BJ (cell line): ENCODE data around the gene NIPBL. TPM values are rescaled to one million over a fixed set of nuclear protein-coding genes. Genes with fewer than 3 reads are reported as not detected.

Experiments used
- CTCF ChIA-PET: fragments of 350-600 bp; formaldehyde crosslinking; extraction: SDS; loops from one replicate; lab custom pipeline; 2021; ENCODE audit warnings: antibody characterized with exemption, inconsistent platforms; lab: Yijun Ruan, JAX
- POLR2A ChIA-PET: fragments of 300-600 bp; sonication (Branson Sonifier 250); formaldehyde crosslinking; extraction: SDS; loops from one replicate; lab custom pipeline; 2021; ENCODE audit warnings: antibody characterized with exemption; lab: Charles Lee
- DNase-seq: peaks from one replicate; pipeline ENCODE4 v3.0.0-alpha.2; 2011; ENCODE audit warnings: low read depth
- H3K27me3 ChIP-seq: 2 replicates; pipeline ENCODE4 v1.6.0; 2011; ENCODE audit warnings: low read length; ENCODE audit not compliant: control insufficient read depth, insufficient read depth
- H3K36me3 ChIP-seq: 2 replicates; pipeline ENCODE4 v1.5.1; 2011; ENCODE audit warnings: low read length; ENCODE audit not compliant: control insufficient read depth, insufficient read depth
- H3K4me3 ChIP-seq: 2 replicates; pipeline ENCODE4 v1.5.1; 2011; ENCODE audit warnings: low read depth, mild to moderate bottlenecking, control low read depth, low read length
- CTCF ChIP-seq: IDR thresholded peaks from 2 replicates; pipeline ENCODE4 v1.5.1; 2011; ENCODE audit warnings: low read depth, mild to moderate bottlenecking, control low read depth, inconsistent platforms, low read length, moderate library complexity; ENCODE audit not compliant: insufficient read depth
- polyA plus RNA-seq: library from polyadenylated mRNA; depleted of rRNA; stranded (reverse); fragments of >200 nt; gene quantifications from 2 replicates; pipeline ENCODE4 v1.2.3, GENCODE V29; 2011

The NIPBL gene
- polyA plus RNA-seq, 1 experiment = 25.6 TPM

- Histone ChIP-seq H3K27me3 (no peaks in the 10 kb centered on the region), H3K4me3 (no peak overlapping the region), H3K36me3 (no peaks in the 10 kb centered on the region)
- CTCF ChIA-PET = no interaction called here
- DNase-seq = no peak
- TF ChIP-seq CTCF = no peak
- POLR2A ChIA-PET = no interaction called here
These were observed 21.5 kb upstream of the NIPBL start for GRCh38 chr5:36855141-36855495.

- POLR2A ChIA-PET = no interaction called here
- no peak for DNase-seq
- CTCF ChIA-PET = no interaction called here
These were observed 14.7 kb upstream of the NIPBL start for GRCh38 chr5:36861871-36862270.

DNA sequence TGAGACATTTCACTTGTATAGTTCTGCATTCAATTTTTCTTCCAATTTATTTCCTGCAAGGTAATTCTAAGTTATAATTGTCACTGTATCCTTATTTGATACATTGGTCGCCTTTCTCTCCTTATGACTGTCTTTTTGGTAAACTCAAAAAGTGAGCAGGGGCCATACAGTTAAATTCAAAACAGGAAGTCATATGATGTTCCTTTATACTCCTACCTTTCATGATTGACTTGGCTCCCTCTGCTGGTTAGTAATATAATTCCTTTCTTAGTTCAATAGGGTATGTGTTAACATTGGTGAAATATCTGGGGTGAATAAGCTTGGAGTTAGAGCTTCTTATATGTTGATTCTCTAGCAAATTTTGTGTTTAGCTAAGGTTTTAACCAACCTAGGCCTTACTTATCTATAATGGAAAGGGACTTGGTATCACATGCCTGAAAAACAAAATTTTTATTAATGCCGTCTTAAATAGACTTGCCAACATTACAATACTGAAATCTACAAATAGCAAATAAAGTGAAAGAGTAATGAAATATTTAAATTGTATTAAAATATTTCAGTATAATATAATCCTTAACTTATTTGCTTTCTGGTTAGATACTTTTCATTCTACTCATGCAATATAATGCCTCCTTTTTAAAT, 6.0 kb upstream of the NIPBL start:
- DNase-seq = no peak
- H3K27me3 ChIP-seq = no peaks in the 10 kb centered on the region
- peak; percentile 66 for TF ChIP-seq CTCF
- no peaks in the 10 kb centered on the region for H3K36me3 ChIP-seq
- H3K4me3 ChIP-seq = no peak overlapping the region
- POLR2A ChIA-PET = no interaction called here
- CTCF ChIA-PET = interaction anchor here (0.7 to 1.7 kb wide), 6 partner anchors 13 to 139 kb away, joined by 3 to 5 read pairs (median 3); no protein-coding TSS in a partner anchor

More at GRCh38 chr5:36861871-36862270, 14.7 kb upstream of the NIPBL start:
- no peak for TF ChIP-seq CTCF
- Histone ChIP-seq H3K4me3 (no peak overlapping the region), H3K27me3 (no peaks in the 10 kb centered on the region), H3K36me3 (no peaks in the 10 kb centered on the region)

DNA sequence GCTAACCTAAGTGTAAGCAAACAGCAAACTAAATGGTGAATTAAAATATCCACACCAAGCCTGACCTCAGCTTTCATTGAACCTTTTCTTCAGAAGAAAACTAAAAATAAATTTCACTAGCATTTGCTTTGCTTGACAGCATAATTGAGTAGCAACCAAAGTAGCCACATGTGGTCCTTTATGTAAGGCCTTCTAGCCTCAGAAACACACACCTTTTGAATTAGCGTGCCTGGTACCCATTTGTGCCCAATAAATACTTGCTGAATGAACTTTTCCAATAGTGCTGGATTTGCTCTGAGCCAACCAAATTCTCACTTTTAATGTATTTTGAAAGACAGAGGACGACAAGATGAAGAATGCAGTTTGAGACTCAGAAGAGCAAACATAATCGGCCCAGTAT, 2.1 kb upstream of the NIPBL start:
- POLR2A ChIA-PET = no interaction called here
- CTCF ChIA-PET = interaction anchor here (0.6 to 2.2 kb wide), 3 partner anchors 130 to 680 kb away, joined by 4 to 7 read pairs (median 5); no protein-coding TSS in a partner anchor
- H3K36me3 ChIP-seq = no peaks in the 10 kb centered on the region
- H3K27me3 ChIP-seq = no peaks in the 10 kb centered on the region
- peak overlapping the region; percentile 95 for H3K4me3 ChIP-seq
- TF ChIP-seq CTCF = no peak
- DNase-seq = no peak

DNA sequence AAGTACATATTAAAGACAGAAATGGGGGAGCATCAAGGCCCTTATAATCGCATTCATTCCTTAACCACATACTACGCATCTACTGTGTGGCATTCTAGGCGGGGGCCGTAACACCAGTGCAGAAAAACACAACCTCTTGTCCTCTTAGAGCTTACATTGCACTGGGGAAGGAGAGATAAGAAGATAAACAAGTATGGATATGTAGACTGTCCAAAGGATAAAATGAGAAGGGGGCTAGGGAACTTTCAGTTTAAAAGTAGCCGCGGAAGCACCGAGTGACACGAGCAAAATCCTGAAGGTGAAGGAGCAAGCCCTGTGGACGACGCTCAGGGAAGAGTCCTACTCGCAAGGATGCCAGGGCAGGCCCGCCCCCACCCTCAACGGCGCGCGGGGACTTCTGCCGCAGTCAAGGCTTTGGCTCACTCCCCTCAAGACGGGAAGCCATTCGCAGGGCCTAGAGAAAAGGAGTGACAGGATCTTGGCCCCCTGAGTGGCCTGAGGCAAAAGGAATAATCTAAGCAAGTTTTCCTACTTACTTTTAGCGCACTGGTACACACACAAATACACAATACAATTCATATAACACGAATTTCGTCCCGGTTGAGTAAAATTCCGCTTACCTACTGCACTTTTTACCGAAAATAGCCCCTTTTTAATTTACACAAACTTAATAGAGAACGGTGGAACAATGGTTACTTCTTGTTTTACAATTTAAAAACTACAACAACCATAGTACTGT, 1.3 kb upstream of the NIPBL start:
- no peak for TF ChIP-seq CTCF
- H3K4me3 ChIP-seq = peak overlapping the region; percentile 95
- no peak for DNase-seq
- no peaks in the 10 kb centered on the region for H3K27me3 ChIP-seq
- ChIA-PET POLR2A (interaction anchor here (0.7 kb wide), 1 partner anchor 69 kb away, joined by 3 read pairs; no protein-coding TSS in a partner anchor), CTCF (interaction anchor here (0.6 to 2.2 kb wide), 12 partner anchors 8 to 719 kb away, joined by 3 to 8 read pairs (median 4); no protein-coding TSS in a partner anchor)
- H3K36me3 ChIP-seq = no peaks in the 10 kb centered on the region
